Colon (tissue), 2 donors: ENCODE data around the gene RHOV.

Experiments used
- FAIRE-seq: peaks from 2 replicates; lab custom pipeline; 2012; peaks lifted over from hg19 to GRCh38; lab: Jason Lieb, UNC
- donor health status: control.
- donor health status: control.

RHOV gene

DNA sequence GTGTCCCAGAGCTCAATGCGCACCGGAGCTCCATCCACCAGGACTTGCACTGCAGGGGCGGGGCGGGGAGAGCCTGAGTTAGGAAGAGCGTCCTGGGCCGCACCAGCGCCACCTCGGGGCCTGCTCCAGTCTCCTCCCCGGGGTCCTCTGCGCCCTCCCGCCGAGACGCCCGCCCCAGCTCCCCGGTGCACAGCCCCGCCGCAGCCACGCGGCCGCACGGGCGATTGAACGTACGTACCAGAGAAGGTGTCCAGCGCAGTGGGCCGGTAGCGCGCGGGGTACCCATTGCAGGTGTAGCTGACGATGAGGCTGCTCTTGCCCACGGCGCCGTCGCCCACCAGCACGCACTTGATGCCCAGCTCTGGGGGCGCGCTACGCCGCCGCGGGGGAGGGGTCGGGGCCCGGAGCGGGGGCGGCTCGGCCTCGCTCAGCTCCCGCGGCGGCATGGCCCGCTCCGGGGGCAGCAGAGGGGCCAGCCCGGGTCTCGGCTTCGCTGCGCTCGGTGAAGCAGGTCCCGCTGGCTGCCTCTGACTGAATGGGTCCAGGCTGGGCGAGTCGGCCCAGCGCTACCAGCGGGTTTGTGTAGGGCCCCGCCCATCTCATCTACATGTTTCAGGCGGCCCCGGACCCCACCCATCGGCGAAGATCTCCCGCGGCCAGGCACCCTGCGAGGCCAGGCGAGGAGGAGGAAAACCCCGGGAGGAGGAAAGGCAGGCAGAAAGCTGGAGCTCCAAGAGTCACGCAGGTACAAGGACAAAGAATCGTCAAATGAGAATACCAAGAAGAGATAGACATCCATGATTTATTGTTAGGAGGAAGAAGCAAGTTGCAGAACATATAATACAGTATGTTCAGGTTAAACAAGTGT is at the start of gene RHOV:
Gene RHOV (minus strand): TSS at position 541 of the 868 bp plus-strand sequence. CDS start 95 bp downstream, at position 446.
- FAIRE-seq = no peak

GRCh38 chr15:40923551-40923950 is 49.5 kb upstream of the RHOV start:
- FAIRE-seq = no peak

GRCh38 chr15:40922608-40923005 is 48.6 kb upstream of the RHOV start:
- FAIRE-seq = no peak

GRCh38 chr15:40921949-40922607 is 48.0 kb upstream of the RHOV start:
- FAIRE-seq = no peak

- no peak for FAIRE-seq
Measured at GRCh38 chr15:40918799-40919392, 44.9 kb upstream of the RHOV start.

DNA sequence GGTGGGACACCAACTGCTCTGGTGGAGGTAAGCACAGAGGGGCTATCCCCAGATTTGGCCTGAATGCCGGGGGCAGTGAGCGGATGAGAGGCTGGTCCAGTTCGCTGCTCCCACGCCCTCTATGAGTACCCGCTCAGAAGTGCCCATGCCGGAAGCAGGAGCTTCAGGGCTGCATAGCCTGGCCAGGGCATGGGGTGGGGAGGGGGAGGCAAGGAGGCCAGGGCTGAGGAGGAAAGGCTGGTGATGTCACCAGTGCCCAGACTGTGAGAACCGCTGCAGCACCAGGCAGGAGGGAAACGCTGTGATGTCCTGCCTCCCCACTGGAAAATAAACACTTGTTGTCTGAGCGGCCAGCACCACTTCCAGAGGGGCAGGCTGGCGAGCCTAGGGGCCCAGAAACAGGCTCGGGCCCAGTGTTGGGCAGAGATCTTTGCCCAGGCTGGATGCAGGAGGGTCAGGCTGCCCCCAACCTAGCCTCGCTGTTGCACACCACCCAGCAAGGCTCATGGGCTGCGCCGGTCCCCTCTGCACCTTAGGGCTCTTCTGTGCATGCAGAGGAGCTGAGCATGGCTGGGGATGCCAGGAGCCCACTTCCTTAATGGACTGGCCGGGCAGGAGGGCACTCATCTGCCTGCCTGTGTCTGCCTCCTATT is 44.2 kb upstream of the RHOV start:
- no peak for FAIRE-seq

- FAIRE-seq = no peak
Measured at GRCh38 chr15:40917585-40917984, 43.6 kb upstream of the RHOV start.

DNA sequence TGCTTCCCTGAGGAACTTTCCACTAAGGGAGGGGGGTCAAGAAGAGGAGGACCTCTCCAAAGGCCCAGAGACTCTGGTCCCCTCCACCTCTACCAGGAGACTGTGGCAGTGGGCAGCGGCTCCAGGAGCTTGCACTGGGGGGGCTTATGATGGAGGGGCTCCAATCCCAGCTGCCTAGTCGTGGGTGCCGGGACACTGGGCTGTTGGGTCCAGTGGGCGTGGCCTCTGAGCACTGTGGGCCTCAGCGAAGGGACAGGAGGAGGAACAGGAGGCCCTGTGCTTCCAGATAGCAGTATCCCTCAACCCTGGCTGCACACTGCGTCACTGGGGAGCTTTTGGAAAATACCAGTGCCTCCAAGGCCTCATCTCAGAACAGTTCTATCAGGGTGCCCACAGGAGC is 41.6 kb upstream of the RHOV start:
- no peak for FAIRE-seq

GRCh38 chr15:40915116-40915661 is 41.2 kb upstream of the RHOV start:
- no peak for FAIRE-seq

DNA sequence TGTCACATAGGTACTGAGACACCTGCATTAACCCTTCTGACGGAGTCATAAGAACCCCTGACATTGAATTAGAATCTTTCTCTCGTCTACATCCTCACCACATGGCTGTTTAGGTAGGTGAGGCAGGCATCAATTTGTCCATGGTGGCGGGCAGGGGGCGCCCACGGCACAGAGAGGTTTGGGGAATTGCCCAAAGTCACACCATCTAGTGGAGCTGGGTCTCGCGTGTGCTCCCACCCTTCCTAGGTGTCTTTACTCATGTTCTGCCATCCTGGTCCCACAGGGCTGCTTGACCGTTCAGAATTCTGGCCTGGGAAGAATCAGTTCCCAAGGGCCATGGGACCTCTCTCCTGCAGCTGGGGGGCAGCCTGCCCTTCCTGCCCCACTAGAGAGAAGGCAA is 40.5 kb upstream of the RHOV start:
- FAIRE-seq = no peak

GRCh38 chr15:40914013-40914412 is 40.0 kb upstream of the RHOV start:
- FAIRE-seq = no peak

DNA sequence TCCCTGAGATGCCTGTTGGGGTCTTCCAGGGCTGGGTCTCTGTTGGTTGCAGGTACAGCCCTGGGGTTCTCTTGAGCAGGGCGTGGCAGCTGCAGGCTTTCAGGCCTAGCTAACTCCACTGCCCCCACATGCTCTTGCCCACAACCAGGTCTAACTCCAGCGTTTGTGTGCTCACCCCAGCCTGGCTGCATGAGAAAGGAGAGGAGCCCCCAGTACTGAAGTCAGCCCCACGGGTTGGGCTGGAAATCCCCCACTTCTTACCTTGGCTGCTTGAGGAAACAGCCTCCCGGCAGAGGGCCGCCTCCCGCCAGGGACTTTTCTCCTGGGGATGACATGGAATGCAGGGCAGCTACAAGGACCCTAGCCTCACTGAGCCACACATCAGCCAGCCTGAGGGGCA is 38.4 kb upstream of the RHOV start:
- FAIRE-seq = no peak

GRCh38 chr15:40911693-40912092 is 37.7 kb upstream of the RHOV start:
- FAIRE-seq = no peak

GRCh38 chr15:40911141-40911540 is 37.1 kb upstream of the RHOV start:
- no peak for FAIRE-seq

GRCh38 chr15:40909662-40910630 is 35.9 kb upstream of the RHOV start:
- no peak for FAIRE-seq

DNA sequence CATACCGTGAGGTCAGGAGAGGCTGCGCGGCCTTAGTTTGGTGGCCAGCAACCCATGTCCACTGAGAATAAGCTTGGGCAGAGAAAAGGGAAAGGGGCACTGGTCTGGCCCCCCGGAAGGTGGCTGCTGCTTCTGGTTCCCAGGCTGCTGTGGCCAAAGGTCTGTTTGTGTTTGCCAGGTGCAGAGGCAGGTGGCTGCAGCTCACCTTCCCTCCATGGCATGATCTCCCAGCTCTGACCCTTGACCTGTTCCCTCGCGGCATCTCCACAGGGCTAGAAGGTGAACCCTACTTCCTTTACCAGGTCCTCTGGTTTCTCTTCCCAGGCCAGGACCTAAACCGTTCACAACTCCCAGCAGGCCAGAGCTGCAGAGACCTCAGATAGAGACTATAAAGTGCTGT is 34.1 kb upstream of the RHOV start:
- FAIRE-seq = no peak

- FAIRE-seq = no peak
Measured at GRCh38 chr15:40906991-40907802, 33.2 kb upstream of the RHOV start.

DNA sequence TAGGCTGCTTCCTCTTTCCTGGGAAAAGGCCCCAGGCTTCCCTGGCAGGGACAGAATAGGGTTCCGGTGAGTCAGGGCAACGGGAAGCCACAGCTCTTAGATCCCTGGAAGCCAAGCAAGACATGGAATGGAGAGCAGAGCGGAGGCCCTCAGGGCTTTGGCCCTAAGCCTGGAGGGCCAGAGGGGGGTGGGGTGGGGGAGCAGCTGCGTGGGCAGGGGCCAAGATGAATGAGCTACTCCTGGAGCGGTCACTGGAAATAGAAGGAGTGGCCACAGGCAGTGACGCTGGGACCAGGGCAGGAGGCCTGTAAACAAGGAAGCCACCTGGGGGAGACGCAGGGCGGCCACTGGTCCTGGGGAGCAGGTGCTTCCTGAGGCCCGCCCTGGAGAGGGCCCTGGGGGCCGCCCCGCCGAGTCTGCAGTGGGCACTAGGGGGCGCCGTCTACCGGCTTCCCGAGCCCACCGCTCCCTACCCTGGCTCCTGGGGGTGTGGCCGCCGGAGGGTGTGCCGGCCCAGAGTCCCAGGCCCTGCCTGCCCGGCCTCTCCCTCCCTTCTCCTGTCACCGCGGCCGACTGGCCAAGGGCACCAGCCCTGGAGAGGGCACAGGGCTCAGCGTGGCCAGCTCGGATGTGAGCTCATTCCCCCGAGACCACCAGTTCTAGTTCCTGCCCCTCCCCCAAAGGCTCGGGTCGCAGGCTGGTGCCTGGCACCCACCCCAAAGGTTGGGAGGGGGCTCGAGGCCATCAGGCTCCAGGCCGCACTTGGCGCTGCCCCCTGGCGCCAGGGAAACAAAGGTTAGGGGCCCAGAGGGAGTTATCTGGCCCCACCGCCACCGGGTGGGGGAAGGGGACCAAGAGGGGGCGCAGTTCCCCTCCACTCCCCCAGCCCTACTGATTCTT is 32.3 kb upstream of the RHOV start:
- no peak for FAIRE-seq

GRCh38 chr15:40904552-40905201 is 30.6 kb upstream of the RHOV start:
- no peak for FAIRE-seq
